NCI-H82 (cell line): ENCODE measurements around the gene FAM3D.
A peak's percentile ranks its signal among the peaks of the same experiment; 100 is the strongest.

Experiments used
- DNase-seq: peaks from one replicate; lab custom pipeline; 2025; lab: John Stamatoyannopoulos, UW

The FAM3D gene

DNA sequence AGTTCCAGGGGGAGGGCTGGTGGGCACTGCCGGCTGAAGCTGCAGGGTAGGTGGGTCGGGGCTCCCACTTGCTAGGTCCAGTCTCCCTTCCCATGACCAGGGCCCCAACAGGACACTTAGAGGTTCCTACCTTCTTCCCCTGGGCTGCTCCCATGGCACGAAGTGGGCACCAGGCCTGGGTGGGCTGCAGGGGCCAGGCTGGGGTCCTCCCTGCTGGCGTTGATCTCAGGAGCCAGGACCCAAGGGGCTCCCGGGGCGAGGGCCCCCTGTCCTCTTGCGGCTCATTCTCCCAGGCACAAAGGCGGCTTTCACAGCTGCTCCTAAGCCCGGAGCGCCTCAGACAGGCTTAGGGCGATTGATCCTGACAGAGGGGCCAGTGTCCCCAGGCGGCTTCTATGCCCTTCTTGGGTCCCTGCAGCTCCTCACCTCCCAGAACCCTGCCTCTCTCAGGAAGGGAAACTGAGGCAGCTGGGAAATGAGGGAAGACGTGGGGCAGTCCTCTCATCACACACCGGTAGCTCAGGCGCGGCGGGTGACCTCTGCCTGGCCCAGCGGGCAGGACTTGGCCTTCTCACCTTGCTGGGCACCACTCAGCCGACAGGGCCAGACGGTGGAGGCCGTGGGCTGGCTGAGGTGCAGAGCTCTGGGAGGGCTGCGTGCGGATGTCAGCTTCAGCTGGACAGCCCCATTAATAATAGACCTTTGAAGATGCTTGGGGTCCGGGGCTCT lies 39.6 kb downstream of the FAM3D start:
- peak; percentile 80 for DNase-seq

DNA sequence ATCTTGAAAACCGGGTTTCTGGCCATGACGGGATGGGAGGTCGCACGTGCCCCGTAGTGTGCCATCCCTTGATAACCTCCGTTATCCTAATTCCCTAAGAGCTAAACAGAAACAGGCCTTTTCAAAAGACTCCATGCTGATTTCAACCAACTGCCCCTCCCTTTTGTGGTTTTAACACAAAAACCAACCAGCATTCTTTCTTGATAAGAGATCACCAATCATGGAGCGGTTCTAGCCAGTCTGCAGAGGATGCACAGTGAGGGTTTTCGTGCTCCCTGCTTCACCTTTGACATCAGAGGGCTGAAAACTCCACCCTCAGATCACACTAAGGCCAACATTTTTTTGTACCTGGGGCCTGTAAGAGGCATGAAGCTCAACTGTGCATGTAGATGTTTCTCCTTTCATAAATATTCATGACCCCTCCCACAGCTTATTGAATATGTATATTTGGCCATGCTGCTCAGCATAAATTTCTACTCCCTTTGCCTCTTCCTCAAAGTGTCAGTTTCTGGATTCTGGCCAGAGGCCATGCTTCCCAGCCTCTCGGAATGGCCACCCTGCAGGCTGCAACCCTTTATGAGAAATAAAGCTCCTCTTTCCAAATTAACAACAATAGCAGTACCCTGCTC lies 41.3 kb downstream of the FAM3D start:
- no peak for DNase-seq

DNA sequence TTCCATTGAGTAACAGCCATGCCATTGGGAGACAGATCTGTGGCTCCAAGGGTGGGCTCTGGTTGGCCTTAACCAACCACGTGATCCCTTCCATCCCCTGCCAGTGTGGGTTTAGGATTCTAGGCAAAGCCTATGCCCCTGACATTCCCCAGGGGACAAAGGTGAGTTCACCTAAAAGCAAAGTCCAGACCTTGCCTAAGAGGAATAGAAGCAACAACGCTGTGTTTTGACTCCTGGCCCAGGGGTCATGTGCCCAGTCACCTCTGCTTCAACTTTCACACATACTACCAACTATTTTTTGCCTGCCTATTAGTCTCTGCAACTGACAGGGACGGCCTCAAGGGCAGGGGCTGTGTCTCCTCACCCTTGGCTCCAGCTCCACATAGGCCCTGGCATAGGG lies 42.0 kb downstream of the FAM3D start:
- DNase-seq = no peak

DNA sequence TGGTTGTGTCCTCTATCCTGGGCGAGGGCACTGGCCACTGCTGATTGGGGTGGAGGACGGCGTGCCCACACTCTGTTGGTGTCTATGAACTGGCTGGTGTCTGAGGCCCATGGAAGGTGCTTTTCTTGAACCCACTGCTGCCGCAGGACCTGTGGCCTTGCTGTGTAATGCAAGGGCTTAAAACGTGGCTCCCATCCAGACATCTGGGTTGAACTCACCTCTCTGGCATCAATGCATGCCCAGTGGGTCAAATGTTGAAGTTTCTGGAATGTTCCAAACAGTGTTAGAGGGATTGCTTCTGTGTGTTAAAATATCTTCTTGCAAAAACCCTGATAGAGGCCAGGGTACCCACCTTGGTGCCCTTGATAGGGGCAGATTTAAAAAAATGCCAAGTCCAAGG lies 42.6 kb downstream of the FAM3D start:
- no peak for DNase-seq

DNA sequence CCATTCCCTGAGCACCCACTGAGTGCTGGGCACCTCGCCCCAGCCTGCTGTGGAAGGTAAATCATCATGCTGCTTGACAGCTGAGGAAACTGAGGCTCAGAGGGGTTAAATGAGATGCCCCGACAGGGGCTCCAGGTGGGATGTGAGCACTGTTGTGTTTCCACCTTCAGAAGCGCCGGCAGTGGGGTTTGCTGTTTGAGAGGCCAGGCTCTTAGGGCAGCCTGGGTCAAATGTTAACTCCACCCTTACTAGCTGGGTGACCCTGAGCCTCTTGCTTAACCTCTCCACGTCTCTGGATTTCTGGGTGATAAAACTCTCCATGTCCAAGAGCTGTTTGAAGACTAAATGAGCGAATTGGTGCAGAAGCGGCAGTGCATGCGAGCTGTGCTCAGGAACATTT lies 43.1 kb downstream of the FAM3D start:
- no peak for DNase-seq

DNA sequence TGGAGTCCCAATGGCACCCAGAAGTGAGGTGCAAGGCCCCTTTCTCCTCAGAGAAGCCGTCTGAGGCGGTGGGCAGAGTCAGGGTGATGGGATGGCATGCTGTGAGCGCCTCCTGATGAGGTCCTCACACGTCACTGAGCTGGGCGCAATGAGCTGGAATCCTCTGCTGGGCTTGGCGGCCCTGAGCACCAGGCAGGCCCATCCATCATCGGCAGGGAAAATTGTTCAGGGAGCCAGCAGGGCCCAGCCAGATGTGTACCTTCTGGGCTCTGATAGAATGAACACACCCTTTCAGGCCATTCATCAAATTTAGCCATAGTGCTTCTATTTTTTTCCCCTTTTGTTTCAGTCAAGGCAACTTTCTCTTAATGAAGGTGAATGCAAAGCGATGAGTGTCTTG lies 43.7 kb downstream of the FAM3D start:
- no peak for DNase-seq

DNA sequence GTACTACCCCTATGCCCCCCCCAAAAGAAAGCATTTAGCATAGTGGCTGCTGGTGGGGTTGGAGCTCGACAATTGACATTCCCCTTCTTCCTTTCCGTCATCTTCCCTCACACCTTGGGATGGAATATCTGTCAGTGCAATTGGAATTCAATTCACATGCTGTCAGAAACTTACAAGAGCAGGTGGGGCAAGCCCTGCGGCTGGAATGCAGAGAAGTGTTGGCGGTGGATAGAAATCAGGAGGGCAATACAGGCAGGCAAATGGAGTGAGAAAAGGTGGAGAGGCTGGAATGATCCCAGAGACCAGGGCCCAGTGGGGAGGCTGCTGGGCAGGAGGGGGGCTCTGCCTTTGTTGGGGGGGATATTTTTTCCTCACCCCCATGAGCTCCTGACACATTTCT lies 44.1 kb downstream of the FAM3D start:
- no peak for DNase-seq

DNA sequence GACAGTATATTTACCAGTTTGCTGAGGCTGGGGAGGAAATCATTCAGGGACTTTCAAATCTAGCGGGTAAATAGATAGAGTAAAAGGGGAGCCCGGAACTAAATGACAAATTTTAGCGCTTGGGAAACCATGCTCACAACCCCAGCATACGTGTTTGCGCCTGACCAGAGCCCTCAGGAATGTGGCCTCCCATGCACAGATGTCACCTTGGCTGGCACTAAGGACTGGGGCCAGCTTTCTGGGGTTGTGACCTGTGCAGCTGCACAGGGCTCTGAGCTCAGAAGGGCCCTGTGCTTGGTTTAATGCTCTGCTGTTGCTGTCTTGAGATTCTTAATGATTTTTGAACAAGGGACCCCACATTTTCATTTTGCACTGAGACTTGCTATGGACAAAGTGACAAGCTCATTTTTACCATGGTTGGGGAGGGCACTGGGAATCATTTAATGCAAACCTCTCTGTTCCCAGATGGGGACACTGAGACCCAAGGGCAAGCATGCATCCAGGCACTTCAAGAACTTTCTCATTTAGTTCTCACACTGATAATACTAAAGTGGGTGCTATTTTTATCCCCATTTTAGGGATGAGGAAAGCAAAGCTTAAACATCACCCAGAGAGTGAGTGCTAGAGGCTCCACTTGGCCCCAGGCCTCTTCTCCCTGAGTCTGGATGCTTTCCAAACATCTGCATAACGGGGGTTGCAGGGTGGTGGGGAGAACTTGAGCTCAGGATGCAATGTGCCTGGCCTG lies 45.3 kb downstream of the FAM3D start:
- DNase-seq = no peak

DNA sequence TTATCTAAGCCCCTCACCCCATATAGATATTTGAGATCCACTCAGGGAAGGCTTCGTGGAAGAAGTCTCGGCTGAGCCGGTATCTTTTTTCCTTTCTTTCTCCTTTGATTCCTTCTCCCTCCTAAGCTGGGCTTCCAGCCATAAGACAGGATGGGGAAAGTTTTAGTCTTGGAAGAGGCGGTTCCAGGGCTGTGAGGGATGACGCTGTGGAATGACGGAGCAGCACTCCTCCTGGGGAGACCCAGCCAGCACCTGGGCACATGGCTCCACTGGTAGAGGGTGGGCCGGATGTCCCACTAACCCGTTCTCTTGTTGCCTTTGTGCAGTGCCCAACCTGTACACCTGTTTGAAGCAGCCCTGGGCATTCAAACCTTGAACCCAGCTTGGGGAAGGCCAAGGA lies 46.2 kb downstream of the FAM3D start:
- DNase-seq = no peak

DNA sequence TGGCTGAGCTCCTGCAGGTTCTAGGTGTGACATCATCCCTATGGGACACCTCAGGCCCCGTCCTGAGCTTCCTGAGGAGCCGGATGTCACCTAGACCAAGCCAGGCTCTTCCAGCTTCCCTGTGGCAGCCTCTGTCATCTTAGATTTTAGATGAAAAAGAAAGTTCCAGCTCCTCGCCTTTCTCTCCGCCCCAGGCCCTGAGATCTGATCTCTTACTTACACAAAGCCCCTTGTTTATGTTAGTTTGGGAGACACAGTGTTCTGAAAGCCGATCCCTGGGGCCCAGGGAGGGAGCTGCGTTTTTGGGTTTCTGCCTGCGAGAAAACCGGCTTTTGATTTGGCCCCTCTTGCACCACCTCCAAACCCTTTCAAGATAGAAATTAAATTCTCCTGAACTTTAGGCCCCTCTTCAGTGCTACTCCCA lies 49.2 kb downstream of the FAM3D start:
- no peak for DNase-seq

DNA sequence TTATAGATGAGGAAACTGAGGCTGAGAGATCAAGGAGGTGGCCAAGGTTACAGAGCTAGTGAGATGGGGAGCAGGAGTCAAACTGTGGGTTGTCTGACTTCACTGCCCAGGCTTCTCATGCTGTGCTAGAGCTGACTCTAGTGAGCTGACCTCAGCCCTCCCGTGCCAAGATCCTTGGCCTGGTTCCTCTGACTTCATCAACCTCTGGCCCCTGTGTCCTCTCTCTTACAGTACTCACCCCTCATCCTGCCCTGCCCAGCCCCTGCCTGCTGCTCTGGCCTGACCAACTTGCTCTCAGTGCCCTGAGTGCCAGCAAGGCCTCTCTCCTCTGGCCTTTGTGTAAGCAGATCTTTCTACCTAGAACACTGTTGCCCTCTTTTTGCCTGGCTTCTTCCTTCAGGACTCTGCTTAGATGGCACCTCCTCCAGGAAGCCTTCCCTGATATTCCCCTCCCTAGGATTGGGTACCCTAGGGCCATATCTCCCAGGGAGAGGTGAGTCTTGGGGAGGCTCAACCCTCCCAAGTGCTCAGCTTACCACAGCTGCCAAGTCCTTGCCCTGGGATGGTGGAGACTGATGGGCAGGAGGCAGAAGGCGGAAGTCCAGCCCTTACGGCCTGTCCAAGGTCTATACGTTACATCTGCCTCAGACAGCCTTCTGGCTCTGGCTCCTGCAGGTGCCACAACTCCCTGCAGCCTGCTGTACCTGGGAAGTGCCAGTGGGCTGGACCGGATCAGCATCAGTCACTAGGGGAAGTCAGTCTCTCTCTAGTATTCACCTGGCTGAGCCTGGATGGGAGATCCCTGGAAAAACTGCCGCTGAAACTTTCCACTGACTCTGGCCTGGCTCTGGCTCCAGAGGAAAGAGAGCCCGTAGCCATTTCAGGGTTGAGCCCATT lies 53.1 kb downstream of the FAM3D start:
- no peak for DNase-seq

DNA sequence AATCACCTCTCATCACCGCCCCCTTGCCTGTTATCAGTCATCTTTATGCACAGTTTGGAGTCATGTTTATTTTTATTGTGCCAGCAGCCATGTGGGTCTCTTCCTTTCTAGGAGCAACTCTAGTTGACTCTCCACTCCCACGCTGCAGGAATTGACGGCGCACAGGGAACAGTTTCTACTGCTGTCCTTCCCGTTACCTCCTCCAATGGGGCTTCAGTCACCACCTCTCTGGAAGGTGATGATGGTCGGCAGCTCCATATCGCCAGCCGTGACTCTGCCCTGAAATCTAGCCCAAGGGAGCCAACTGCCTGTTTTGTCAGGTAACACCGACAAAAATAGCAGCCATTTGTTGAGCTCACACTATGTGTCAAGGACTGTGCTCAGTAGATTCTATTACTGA lies 53.7 kb downstream of the FAM3D start:
- DNase-seq = no peak

DNA sequence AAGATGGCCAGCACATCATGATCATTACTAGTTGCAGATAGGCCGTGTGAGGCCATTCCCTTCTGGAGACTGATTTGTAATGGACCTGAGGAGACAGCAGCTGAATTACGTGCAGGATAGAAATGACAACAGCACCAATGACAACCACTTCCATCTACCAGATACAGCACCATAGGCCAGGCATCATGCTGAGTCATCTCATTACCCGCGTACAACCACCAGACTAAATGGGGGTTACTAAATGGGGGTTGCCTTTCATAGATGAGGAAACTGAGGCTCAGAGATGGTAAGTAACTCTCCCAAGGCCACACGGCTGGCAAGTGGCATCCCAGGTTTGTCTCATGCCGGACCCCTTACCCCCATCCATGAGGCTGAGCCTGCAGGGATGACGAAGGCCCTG lies 56.6 kb downstream of the FAM3D start:
- no peak for DNase-seq

DNA sequence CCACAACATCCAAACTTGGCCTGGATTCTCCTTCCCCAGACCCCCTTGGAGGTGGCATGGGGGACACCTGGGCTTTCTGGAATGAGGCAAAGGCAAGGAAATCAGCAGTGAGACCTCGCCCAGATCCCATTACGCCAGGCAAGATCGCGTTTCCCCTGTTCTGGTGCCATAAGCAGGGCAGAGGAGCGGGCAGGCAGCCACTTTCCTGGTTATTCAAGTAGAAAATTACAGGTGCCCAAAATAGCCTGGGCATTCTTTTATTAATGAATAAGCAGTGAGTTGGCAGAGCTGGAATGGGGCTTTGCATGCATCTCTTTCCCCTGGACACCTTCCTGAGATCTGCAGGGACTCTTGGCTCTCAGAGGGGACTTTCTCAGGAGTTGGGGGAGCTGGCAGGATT lies 57.9 kb downstream of the FAM3D start:
- DNase-seq = no peak

DNA sequence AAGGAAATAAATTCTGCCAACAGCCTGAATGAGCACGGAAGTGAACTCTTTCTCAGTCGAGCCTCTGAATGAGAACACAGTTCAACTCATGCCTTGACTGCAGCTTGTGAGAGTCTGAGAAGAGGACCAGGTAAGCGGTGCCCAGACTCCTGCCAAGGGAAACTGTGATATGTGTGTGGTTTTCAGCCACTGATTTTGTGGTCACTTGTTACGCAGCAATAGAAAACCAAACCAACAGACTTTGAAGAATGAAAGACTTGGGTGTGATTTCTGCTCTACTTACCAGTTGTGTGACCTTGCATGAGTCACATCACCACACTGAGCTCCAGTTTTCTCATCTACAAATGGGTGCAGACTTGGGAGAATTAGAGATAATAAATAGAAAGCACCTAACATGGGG lies 58.8 kb downstream of the FAM3D start:
- no peak for DNase-seq

DNA sequence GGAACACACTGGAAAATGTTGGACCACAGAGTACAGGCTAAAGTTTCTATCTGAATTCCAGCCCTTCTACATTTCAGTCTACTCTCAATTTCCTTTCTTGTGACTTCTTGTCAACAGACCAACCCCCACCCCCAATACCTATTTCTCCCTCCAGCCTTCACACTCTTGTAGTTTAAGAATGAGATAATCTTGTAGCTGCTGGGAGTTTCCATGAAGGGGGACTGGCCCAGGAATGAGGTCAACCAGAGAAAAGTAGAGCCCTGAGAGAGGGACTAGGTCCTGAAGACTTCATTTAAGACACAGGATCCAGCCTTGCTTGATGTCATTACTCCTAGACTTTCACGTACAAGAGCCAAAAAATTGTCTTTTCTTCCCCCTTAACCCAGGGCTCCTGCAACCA lies 59.9 kb downstream of the FAM3D start:
- DNase-seq = no peak

DNA sequence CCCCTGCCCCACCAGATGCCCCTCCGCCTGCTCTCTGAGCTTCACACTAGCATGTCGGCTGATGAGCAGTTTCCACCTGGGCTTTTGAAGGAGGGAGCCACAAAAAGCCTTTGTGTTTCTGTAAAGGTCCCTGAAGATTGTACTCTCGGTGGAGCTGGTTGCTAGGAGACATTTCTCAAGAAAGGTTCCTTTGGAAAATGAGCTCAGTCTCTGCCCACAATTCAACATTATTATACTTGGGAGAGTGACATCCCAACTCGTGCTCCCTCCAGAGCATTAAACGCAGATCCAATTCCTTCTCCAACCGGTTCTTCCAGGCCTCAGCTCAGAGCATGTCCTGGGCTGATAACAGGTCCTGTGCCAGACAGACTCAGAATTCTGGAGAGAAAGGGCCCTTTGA lies 62.5 kb downstream of the FAM3D start:
- no peak for DNase-seq

DNA sequence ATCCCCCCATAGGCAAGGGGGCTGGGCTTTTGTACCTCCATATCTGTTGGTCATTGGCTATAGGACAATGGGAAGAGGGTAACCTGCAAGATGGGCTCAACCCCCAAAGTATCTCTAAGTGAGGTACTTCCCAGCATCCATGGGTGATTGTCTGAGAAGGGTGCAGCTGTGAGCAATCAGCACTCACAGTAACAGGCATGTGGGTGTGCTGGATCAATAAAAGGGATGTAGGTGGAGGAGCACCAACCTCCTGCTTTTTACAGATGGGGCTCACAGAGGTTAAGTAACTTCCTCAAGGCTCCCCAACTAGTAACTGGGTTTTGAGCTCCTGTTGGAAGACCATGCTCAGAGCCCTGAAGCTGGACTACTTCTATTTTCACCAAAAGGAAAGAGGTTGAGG lies 63.0 kb downstream of the FAM3D start:
- no peak for DNase-seq

DNA sequence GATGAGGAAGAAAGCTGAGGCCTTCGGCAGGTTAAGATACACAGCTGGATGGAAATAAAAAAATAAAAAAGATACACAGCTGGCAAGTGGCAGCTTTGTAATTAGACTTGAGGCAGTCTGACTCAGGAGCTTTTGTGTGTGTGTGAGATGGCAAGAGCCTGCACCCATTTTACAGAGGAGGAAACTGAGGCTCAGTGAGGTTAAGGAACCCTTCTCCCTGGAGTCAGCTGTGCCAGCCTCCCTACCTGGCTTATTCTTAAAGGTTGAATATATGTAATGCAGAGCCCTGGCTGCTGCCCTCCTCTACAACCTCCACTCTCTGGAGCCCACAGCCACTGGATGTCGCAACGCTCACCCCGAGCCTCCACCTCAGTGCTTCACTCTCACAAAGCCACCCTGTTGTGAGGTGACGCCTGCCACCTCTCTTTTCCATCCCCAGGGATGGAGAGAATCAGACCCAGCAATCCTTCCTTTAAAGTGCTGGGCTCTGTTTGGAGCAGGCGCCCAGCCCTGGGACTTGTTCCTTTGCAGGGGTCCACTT lies 68.7 kb downstream of the FAM3D start:
- no peak for DNase-seq

DNA sequence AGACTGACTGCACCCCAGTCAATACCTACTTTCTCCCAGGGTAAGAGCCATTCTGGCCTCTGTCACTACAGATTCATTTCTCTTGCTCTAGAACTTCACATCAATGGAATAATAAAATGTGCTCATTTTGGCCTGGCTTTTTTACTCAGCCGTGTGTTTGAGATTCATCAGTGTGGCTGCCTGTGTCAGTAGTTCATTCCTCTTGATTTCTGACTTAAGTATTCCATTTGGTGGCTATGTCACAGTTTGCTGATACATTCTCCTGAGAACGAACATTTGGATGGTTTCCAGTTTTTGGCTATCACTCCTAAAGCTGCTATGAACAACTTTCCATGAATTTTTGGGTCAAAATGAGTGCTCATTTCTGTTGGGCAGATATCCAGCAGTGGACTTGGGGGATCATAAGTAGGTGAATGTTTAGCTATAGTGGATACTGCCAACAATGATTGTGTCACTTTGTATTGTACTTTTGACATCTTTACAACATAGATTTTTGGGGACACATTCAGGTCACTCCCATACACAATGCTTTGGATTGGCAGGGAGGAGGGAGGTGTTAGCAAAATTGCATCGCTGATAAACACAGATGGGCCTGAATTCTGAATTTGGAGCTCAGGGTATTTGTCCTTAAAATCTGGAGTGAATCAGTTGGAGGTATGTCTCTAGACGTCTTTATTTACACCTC lies 69.6 kb downstream of the FAM3D start:
- no peak for DNase-seq

DNA sequence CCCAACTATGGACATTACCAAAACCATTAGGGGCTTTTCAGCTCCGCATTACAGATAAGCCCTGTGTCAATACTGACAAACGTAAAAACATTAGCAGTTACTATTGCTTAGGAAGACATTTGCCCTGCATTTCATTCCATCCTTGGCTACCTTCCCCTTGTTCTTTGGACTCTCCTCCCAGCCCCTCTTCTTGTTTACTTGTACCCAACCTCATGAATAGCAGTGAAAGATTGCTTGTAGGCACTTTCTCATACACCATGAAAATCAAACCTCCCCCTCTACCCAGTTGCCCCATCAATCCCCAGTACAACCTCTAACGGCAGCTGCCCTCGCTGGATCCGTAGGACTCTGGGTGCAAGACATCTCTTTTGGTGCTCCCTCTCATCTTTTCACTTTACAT lies 72.5 kb downstream of the FAM3D start:
- no peak for DNase-seq
